ENCODE measurements around the gene SFSWAP.
"Not testable (repeated sequence)": the region's sequence is repeated elsewhere in the genome, so short reads cannot be mapped to it uniquely, and the experiment has no call there.

DNA sequence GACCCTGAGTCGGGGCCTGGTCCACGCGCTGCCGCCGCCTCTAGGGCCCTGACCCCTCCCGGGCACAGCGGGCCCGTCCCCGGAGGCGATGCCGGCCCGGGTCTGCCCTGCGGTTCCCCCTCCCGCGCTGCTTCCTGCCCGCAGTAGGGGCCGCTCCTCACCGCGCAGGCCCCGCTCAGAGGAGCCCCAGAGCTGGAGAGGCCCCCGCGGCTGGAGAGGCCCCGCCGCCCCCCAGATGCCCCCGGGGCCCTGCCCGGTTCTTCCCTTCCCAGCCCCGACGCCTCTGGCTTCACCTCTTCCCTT lies 49.0 kb upstream of the SFSWAP start:
- TF ChIP-seq, protein P1, sequence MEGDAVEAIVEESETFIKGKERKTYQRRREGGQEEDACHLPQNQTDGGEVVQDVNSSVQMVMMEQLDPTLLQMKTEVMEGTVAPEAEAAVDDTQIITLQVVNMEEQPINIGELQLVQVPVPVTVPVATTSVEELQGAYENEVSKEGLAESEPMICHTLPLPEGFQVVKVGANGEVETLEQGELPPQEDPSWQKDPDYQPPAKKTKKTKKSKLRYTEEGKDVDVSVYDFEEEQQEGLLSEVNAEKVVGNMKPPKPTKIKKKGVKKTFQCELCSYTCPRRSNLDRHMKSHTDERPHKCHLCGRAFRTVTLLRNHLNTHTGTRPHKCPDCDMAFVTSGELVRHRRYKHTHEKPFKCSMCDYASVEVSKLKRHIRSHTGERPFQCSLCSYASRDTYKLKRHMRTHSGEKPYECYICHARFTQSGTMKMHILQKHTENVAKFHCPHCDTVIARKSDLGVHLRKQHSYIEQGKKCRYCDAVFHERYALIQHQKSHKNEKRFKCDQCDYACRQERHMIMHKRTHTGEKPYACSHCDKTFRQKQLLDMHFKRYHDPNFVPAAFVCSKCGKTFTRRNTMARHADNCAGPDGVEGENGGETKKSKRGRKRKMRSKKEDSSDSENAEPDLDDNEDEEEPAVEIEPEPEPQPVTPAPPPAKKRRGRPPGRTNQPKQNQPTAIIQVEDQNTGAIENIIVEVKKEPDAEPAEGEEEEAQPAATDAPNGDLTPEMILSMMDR (IDR thresholded peaks at IDR 0.05), result not testable (repeated sequence)
- TF ChIP-seq POLR2A (IDR thresholded peaks at IDR 0.05), result not testable (repeated sequence)
